ENCODE results near the gene MEIOB. TPM values are rescaled to one million over a fixed set of nuclear protein-coding genes. Genes with fewer than 3 reads are reported as not detected.

MEIOB gene
- total RNA-seq, 1 donor from 2014 or later, result not detected

GRCh38 chr16:1857433-1858097 is 14.4 kb downstream of the MEIOB start:
- peaks cover 81% of the 10 kb centered on the region for H3K27me3 Mint-ChIP-seq (ENCODE audit: low read depth)
- no peak overlapping the region for H3K27ac Mint-ChIP-seq
- no peaks in the 10 kb centered on the region for H3K36me3 Mint-ChIP-seq
- no peak overlapping the region for H3K4me3 Mint-ChIP-seq
- no peak for TF ChIP-seq CTCF (IDR thresholded peaks at IDR 0.05; ENCODE audit: unreplicated experiment)
- peaks cover 17% of the 10 kb centered on the region for H3K4me1 Mint-ChIP-seq
- no peak for DNase-seq (ENCODE audit: low spot score in 2 of 2, unreplicated experiment in 2 of 2)
- H3K9me3 Mint-ChIP-seq, result no peaks in the 10 kb centered on the region

- Mint-ChIP-seq H3K27ac (no peak overlapping the region), H3K36me3 (no peaks in the 10 kb centered on the region), H3K27me3 (ENCODE audit: low read depth) (peaks cover 63% of the 10 kb centered on the region), H3K9me3 (no peaks in the 10 kb centered on the region), H3K4me3 (no peak overlapping the region), H3K4me1 (peaks cover 4% of the 10 kb centered on the region)
- TF ChIP-seq CTCF (IDR thresholded peaks at IDR 0.05; ENCODE audit: unreplicated experiment), result no peak
- DNase-seq (ENCODE audit: low spot score in 2 of 2, unreplicated experiment in 2 of 2), result no peak
Measured at GRCh38 chr16:1851793-1852192, 20.2 kb downstream of the MEIOB start.

- H3K4me1 Mint-ChIP-seq, result peaks cover 4% of the 10 kb centered on the region
- no peak overlapping the region for H3K27ac Mint-ChIP-seq
- H3K9me3 Mint-ChIP-seq, result no peaks in the 10 kb centered on the region
- H3K36me3 Mint-ChIP-seq, result no peaks in the 10 kb centered on the region
- H3K27me3 Mint-ChIP-seq (ENCODE audit: low read depth), result peaks cover 69% of the 10 kb centered on the region
- no peak overlapping the region for H3K4me3 Mint-ChIP-seq
- DNase-seq (ENCODE audit: low spot score in 2 of 2, unreplicated experiment in 2 of 2), result no peak
- TF ChIP-seq CTCF (IDR thresholded peaks at IDR 0.05; ENCODE audit: unreplicated experiment), result no peak
Measured at GRCh38 chr16:1850981-1851380, 21.0 kb downstream of the MEIOB start.

- no peak overlapping the region for H3K27ac Mint-ChIP-seq
- no peak for TF ChIP-seq CTCF (IDR thresholded peaks at IDR 0.05; ENCODE audit: unreplicated experiment)
- H3K4me1 Mint-ChIP-seq, result no peaks in the 10 kb centered on the region
- no peak overlapping the region for H3K4me3 Mint-ChIP-seq
- no peaks in the 10 kb centered on the region for H3K36me3 Mint-ChIP-seq
- H3K9me3 Mint-ChIP-seq, result no peaks in the 10 kb centered on the region
- no peak for DNase-seq (ENCODE audit: low spot score in 2 of 2, unreplicated experiment in 2 of 2)
- peaks cover 39% of the 10 kb centered on the region for H3K27me3 Mint-ChIP-seq (ENCODE audit: low read depth)
Measured at GRCh38 chr16:1846416-1846815, 25.5 kb downstream of the MEIOB start.

- peaks cover 35% of the 10 kb centered on the region for H3K27me3 Mint-ChIP-seq (ENCODE audit: low read depth)
- H3K4me3 Mint-ChIP-seq, result no peak overlapping the region
- no peaks in the 10 kb centered on the region for H3K9me3 Mint-ChIP-seq
- H3K4me1 Mint-ChIP-seq, result no peaks in the 10 kb centered on the region
- no peak for TF ChIP-seq CTCF (IDR thresholded peaks at IDR 0.05; ENCODE audit: unreplicated experiment)
- no peak overlapping the region for H3K27ac Mint-ChIP-seq
- DNase-seq (ENCODE audit: low spot score in 2 of 2, unreplicated experiment in 2 of 2), result no peak
- no peaks in the 10 kb centered on the region for H3K36me3 Mint-ChIP-seq
Measured at GRCh38 chr16:1845985-1846384, 26.0 kb downstream of the MEIOB start.

All from mesothelial cell of epicardium (in vitro differentiated cells).